Measurements from ENCODE around the gene SLIT3.

DNA sequence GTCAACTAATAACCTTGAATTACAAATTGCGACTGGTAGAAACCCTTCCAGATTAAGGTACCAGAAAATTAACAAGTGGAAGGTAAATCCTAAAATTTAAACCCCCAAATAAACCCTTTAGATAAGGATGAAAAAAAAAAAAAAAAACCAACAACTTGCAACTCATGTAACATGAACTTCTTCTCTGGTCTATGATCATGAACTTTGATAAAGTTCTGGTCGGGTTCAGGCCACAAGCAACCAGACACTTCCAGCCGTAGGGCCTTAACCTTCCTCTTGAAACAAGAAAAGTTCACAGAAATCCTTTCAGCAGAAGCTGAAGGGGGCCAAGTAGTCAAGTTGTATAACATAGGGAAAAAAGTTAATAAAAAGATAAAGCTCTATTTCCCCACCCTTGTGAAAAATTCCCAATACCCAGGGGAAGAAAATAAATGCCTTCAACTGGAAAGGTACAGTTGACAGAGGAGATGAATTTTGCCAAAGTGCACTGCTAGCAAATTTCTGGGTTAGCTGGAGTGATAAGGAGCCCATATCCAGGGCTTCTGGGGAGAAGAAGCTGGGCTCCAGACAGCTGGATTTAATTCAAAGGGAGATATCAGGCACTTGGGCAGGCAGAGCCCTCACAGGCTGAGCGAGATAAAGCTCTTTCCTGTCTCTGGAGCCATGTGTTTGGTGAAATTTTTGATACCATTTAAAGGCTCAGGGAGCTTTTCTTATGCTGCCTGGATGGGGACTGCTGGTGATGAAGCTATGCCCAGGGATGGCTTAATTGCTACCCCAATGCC lies 487.6 kb downstream of the SLIT3 start:
- TF ChIP-seq CTCF (conservative IDR thresholded peaks at IDR 0.05; ENCODE audit: low read depth in 2 of 2) (no peak), ZNF462 (CRISPR knock-in tag; IDR thresholded peaks at IDR 0.05) (no peak), NANOG (IDR thresholded peaks at IDR 0.05; ENCODE audit: borderline replicate concordance) (no peak), CREB1 (CRISPR knock-in tag; IDR thresholded peaks at IDR 0.05; ENCODE audit: low read depth) (no peak), EZH2 (IDR thresholded peaks at IDR 0.05; ENCODE audit: low read depth, unreplicated experiment) (no peak), POLR2AphosphoS5 (IDR thresholded peaks at IDR 0.05; ENCODE audit: low read depth) (no peak), JUNB (IDR thresholded peaks at IDR 0.05; ENCODE audit: unreplicated experiment) (no peak)

Measured in GM23338 (cell line).